HUES64 (cell line): ENCODE data around the gene NPIPB5. TPM values are rescaled to one million over a fixed set of nuclear protein-coding genes. Genes with fewer than 3 reads are reported as not detected.
"Not testable (repeated sequence)": the region's sequence is repeated elsewhere in the genome, so short reads cannot be mapped to it uniquely, and the experiment has no call there.

ENCODE experiments used
- H3K27ac ChIP-seq: 2 replicates; pipeline ENCODE4 v1.7.0; 2013; ENCODE audit warnings: low read depth, low read length, inconsistent platforms
- H3K27me3 ChIP-seq: 2 replicates; pipeline ENCODE4 v1.6.1; 2013; ENCODE audit warnings: mild to moderate bottlenecking, low read length; ENCODE audit not compliant: insufficient read depth
- H3K36me3 ChIP-seq: 2 replicates; pipeline ENCODE4 v1.6.1; 2013; ENCODE audit warnings: mild to moderate bottlenecking, low read length; ENCODE audit not compliant: insufficient read depth
- H3K4me1 ChIP-seq: 2 replicates; pipeline ENCODE4 v1.6.1; 2013; ENCODE audit warnings: mild to moderate bottlenecking, low read length, moderate library complexity; ENCODE audit not compliant: insufficient read depth
- H3K4me3 ChIP-seq: 2 replicates; pipeline ENCODE4 v1.5.1; 2013; ENCODE audit warnings: mild to moderate bottlenecking, low read length, moderate library complexity
- H3K9ac ChIP-seq: 2 replicates; pipeline ENCODE4 v1.6.1; 2013; ENCODE audit warnings: mild to moderate bottlenecking, low read depth, low read length
- H3K9me3 ChIP-seq: 2 replicates; pipeline ENCODE4 v1.6.1; 2013; ENCODE audit warnings: low read depth, low read length; ENCODE audit not compliant: insufficient read depth
- WGBS: fragments of 150-250, 120-280 bp; methylation state at CpG from one replicate; pipeline ENCODE4 v1.1.7; 2013; ENCODE audit warnings: missing lambda C conversion rate; 5-methylcytosine and 5-hydroxymethylcytosine counted together
- polyA plus RNA-seq, 2 experiments: library from polyadenylated mRNA; stranded (reverse); fragments of 50-300 nt; gene quantifications; one replicate each; pipeline ENCODE4 v1.2.3, GENCODE V29; 2013

Gene NPIPB5
- 34.7 TPM for polyA plus RNA-seq (2013, experiment 1 of 2)
- 38.9 TPM for polyA plus RNA-seq (2013, experiment 2 of 2)

GRCh38 chr16:22510591-22510990 is at the start of gene NPIPB5:
Gene NPIPB5, plus strand, starts transcription at chr16:22510891. Its CDS starts 2,911 bp downstream, at chr16:22513802.
- WGBS = no CpG with 5 or more reads among the region's 4 CpGs
- H3K27ac ChIP-seq, H3K36me3 ChIP-seq, H3K4me1 ChIP-seq, H3K9ac ChIP-seq, H3K9me3 ChIP-seq, H3K4me3 ChIP-seq, H3K27me3 ChIP-seq: not testable (repeated sequence)

GRCh38 chr16:22468846-22469245 is 41.8 kb upstream of the NPIPB5 start:
- H3K27ac ChIP-seq, H3K9ac ChIP-seq, H3K27me3 ChIP-seq, H3K4me3 ChIP-seq, H3K9me3 ChIP-seq, H3K4me1 ChIP-seq, H3K36me3 ChIP-seq: not testable (repeated sequence)
- 100% methylated on average over 2 of the region's 6 CpGs for WGBS

GRCh38 chr16:22537996-22538395 is 27.3 kb downstream of the NPIPB5 start:
- H3K4me3 ChIP-seq, H3K36me3 ChIP-seq, H3K4me1 ChIP-seq, H3K9me3 ChIP-seq, H3K27ac ChIP-seq, H3K9ac ChIP-seq, H3K27me3 ChIP-seq: not testable (repeated sequence)
- 75% methylated on average over 4 of the region's 4 CpGs for WGBS

GRCh38 chr16:22544809-22545208 is 34.1 kb downstream of the NPIPB5 start:
- not testable (repeated sequence) for H3K9ac ChIP-seq, H3K27me3 ChIP-seq, H3K36me3 ChIP-seq, H3K27ac ChIP-seq, H3K9me3 ChIP-seq, H3K4me3 ChIP-seq, H3K4me1 ChIP-seq
- 100% methylated on average over 1 of the region's 2 CpGs for WGBS

- not testable (repeated sequence) for H3K9me3 ChIP-seq, H3K4me1 ChIP-seq, H3K36me3 ChIP-seq, H3K27me3 ChIP-seq, H3K9ac ChIP-seq, H3K27ac ChIP-seq, H3K4me3 ChIP-seq
- 95% methylated on average over 2 of the region's 2 CpGs for WGBS
These were observed 35.9 kb downstream of the NPIPB5 start for GRCh38 chr16:22546630-22547029.

GRCh38 chr16:22547170-22547765 is 36.6 kb downstream of the NPIPB5 start:
- H3K4me1 ChIP-seq, H3K27ac ChIP-seq, H3K9ac ChIP-seq, H3K4me3 ChIP-seq, H3K36me3 ChIP-seq, H3K27me3 ChIP-seq, H3K9me3 ChIP-seq: not testable (repeated sequence)
- WGBS = 94% methylated on average over 2 of the region's 2 CpGs

- not testable (repeated sequence) for H3K27ac ChIP-seq, H3K9me3 ChIP-seq
- 93% methylated on average over 2 of the region's 6 CpGs for WGBS
These were observed 39.2 kb downstream of the NPIPB5 start for GRCh38 chr16:22549853-22550252.

GRCh38 chr16:22551143-22551542 is 40.5 kb downstream of the NPIPB5 start:
- H3K9ac ChIP-seq, H3K9me3 ChIP-seq, H3K36me3 ChIP-seq, H3K27me3 ChIP-seq, H3K4me3 ChIP-seq, H3K4me1 ChIP-seq, H3K27ac ChIP-seq: not testable (repeated sequence)
- WGBS = 83% methylated on average over 3 of the region's 10 CpGs

More at GRCh38 chr16:22549853-22550252, 39.2 kb downstream of the NPIPB5 start:
- not testable (repeated sequence) for H3K27me3 ChIP-seq, H3K9ac ChIP-seq, H3K36me3 ChIP-seq, H3K4me3 ChIP-seq, H3K4me1 ChIP-seq

GRCh38 chr16:22551651-22552050 is 41.0 kb downstream of the NPIPB5 start:
- H3K9me3 ChIP-seq, H3K4me1 ChIP-seq, H3K27me3 ChIP-seq, H3K27ac ChIP-seq, H3K36me3 ChIP-seq, H3K4me3 ChIP-seq, H3K9ac ChIP-seq: not testable (repeated sequence)
- 92% methylated on average over 5 of the region's 5 CpGs for WGBS

- H3K4me1 ChIP-seq, H3K4me3 ChIP-seq: not testable (repeated sequence)
- WGBS = no CpG with 5 or more reads among the region's 7 CpGs
These were observed 46.1 kb downstream of the NPIPB5 start for GRCh38 chr16:22556759-22557158.

More at GRCh38 chr16:22556759-22557158, 46.1 kb downstream of the NPIPB5 start:
- not testable (repeated sequence) for H3K9me3 ChIP-seq, H3K27ac ChIP-seq, H3K9ac ChIP-seq, H3K27me3 ChIP-seq, H3K36me3 ChIP-seq
